HEK293T (cell line): ENCODE measurements around the gene MPIG6B.

Experiments used
- ARNT ChIP-seq: fragments of 450-650 bp; IDR thresholded peaks from 2 replicates; pipeline ENCODE4 v1.6.1; 2017; ENCODE audit warnings: mild to moderate bottlenecking
- ELF4 ChIP-seq: fragments of 450-650 bp; IDR thresholded peaks from 2 replicates; pipeline ENCODE4 v1.6.1; 2017; ENCODE audit warnings: antibody characterized with exemption
- FOXA1 ChIP-seq: fragments of 450-650 bp; IDR thresholded peaks from 2 replicates; pipeline ENCODE4 v1.6.1; 2016; ENCODE audit warnings: mild to moderate bottlenecking
- FOXM1 ChIP-seq: fragments of 450-650 bp; IDR thresholded peaks from 2 replicates; pipeline ENCODE4 v1.6.1; 2017; ENCODE audit warnings: mild to moderate bottlenecking, borderline replicate concordance
- HDGF ChIP-seq: fragments of 450-650 bp; IDR thresholded peaks from 2 replicates; pipeline ENCODE4 v1.6.1; 2017; ENCODE audit warnings: antibody characterized with exemption, borderline replicate concordance
- SP1 ChIP-seq: fragments of 450-650 bp; IDR thresholded peaks from 2 replicates; pipeline ENCODE4 v1.6.1; 2017
- SUZ12 ChIP-seq: fragments of 450-650 bp; IDR thresholded peaks from 2 replicates; pipeline ENCODE4 v1.6.1; 2016; ENCODE audit warnings: mild to moderate bottlenecking

DNA sequence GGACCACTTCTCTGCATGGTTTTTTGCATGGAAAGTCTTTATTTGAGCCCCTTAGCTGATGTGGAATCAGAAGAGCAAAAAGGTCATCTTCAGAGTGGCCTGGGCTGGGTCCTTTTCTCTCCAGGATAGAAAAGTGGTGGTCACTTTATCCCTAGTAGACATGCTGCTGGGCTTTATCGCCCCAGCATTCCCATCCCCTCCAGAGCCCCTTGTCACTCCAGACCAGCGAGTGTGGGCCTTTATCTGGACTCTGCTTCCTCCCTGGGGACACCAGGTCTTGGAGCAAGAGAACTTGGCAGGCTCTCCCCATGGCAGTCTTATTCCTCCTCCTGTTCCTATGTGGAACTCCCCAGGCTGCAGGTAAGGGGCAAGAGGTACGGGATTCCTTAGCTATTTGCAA, 16.6 kb upstream of the MPIG6B start, which contains the start of gene LY6G6F:
- TF ChIP-seq HDGF (no peak), SP1 (no peak), ARNT (no peak), SUZ12 (no peak), FOXA1 (no peak), FOXM1 (no peak), ELF4 (no peak)
